Transverse colon (tissue), 4 donors: ENCODE measurements around the gene MAPK12. TPM values are rescaled to one million over a fixed set of nuclear protein-coding genes. Genes with fewer than 3 reads are reported as not detected.

Experiments
- DNase-seq: peaks from one replicate; pipeline ENCODE4 v3.0.0-alpha.2; 2019
- H3K27ac ChIP-seq, 4 donors: fragments of 200-600 bp; sonication (generic); 2 replicates each; pipeline ENCODE4 v1.5.1; 2016 to 2018; ENCODE audit warnings: inconsistent platforms in 4 of 4
- H3K27me3 ChIP-seq: fragments of 200-600 bp; sonication (generic); 2 replicates; pipeline ENCODE4 v1.5.1; 2017; ENCODE audit warnings: inconsistent platforms
- H3K36me3 ChIP-seq, 4 donors: fragments of 200-600 bp; sonication (generic); 2 replicates each; pipeline ENCODE4 v1.5.1; 2017 to 2019; ENCODE audit warnings: inconsistent platforms in 4 of 4
- H3K4me1 ChIP-seq, 4 donors: fragments of 200-600 bp; sonication (generic); 2 replicates each; pipeline ENCODE4 v1.5.1; 2017 to 2020; ENCODE audit warnings: inconsistent platforms in 4 of 4
- H3K4me3 ChIP-seq, 4 donors: fragments of 200-600 bp; sonication (generic); 1 replicate in 1 of 4; 2 replicates in 3 of 4; pipeline versions ENCODE4 v1.5.1 to v1.6.1; 2017 to 2019; ENCODE audit warnings: inconsistent platforms in 4 of 4
- H3K9me3 ChIP-seq, 2 donors: fragments of 200-600 bp; sonication (generic); 2 replicates each; pipeline ENCODE4 v1.5.1; 2017 to 2019; ENCODE audit warnings: inconsistent platforms in 2 of 2
- EP300 ChIP-seq: sonication (generic); formaldehyde crosslinking; IDR thresholded peaks from one replicate; pipeline ENCODE4 v1.6.1; 2017; ENCODE audit warnings: antibody characterized with exemption, low read depth
- POLR2A ChIP-seq: fragments of 450-650 bp; IDR thresholded peaks from one replicate; pipeline ENCODE4 v1.6.1; 2016; ENCODE audit warnings: antibody characterized with exemption, mild to moderate bottlenecking, moderate library complexity
- POLR2AphosphoS5 ChIP-seq, 3 donors: sonication (generic); formaldehyde crosslinking; IDR thresholded peaks; one replicate each; pipeline ENCODE4 v1.6.1; 2016; ENCODE audit warnings: antibody characterized with exemption in 3 of 3
- WGBS, 2 donors: methylation state at CpG; one replicate each; pipeline ENCODE4 v1.1.5; 2018; ENCODE audit warnings: low coverage in 1 of 2; 5-methylcytosine and 5-hydroxymethylcytosine counted together
- in situ Hi-C, 4 donors: fragments of 200-750 bp; cut with MboI; loops; one replicate each; pipeline versions ENCODE4 v1.15.0 to v1.15.1; 2017; ENCODE audit warnings: low sequenced_read_pairs in 3 of 4, low pct_ligation_motif_present in 1 of 4, low pct_unique_long_range_greater_than_20kb in 1 of 4
- intact Hi-C: fragments of 100-400 bp; cut with DNase I; formaldehyde crosslinking; loops from one replicate; pipeline ENCODE4 v1.15.1; 2023; ENCODE audit warnings: low total_unique reads
- total RNA-seq, 4 donors: library from RNA; depleted of rRNA; stranded (reverse); fragments of >200 nt; gene quantifications; one replicate each; pipeline ENCODE4 v1.1.0, GENCODE V29; 2016
- TF ChIP-seq, protein P1 (sequence below), 5 experiments: fragments of 200-600 bp in 3 of 5; fragments of 450-650 bp in 2 of 5; sonication (generic) in 3 of 5; IDR thresholded peaks; 1 replicate in 2 of 5; 2 replicates in 3 of 5; pipeline ENCODE4 v1.5.1; 2016 to 2017; ENCODE audit warnings: antibody characterized with exemption in 5 of 5, inconsistent platforms in 3 of 5, mild to moderate bottlenecking in 2 of 5, moderate library complexity in 1 of 5

Gene MAPK12
- total RNA-seq, 4 donors from 2014 or later = 1.1 to 9.4 (median 3.3) TPM

DNA sequence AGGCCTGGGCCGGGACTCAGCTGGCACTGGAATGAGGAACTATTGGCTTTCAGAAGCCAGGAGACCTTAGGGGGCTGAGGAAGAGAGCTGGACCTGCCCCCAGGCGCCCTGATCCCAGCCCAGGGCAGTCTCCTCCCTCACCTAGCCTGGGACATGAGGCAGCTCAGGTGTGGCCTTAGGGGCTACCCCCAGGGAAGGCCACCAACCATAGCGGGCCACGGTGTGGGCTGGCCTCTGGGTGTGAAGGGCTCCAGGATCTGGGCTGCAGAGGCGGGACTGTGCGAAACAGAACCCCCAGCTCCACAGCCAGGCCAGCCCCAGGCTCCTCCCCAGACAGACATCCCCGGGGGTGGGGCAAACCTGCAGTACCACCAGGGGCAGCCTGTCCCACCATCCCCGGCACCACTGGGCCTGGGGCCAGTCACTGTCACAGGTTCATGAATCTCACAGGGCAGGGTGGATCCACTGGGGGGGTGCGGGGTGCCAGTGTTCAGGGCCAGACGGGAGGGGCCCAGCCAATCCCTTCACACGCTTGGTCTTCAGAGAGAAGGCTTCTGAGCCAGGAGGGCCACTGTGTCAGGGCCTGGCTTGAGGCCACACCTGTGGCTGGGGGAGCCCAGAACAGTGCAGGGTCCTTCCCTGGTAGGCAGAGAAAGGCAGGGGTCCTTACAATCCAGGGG, 42.5 kb upstream of the MAPK12 start:
- WGBS, 2 donors = 21% methylated on average over 11 of the region's 11 CpGs; no CpG with 5 or more reads in 1 of the 2 donors
- no peak for TF ChIP-seq POLR2AphosphoS5 (IDR thresholded peaks at IDR 0.05)
- TF ChIP-seq, protein P1, sequence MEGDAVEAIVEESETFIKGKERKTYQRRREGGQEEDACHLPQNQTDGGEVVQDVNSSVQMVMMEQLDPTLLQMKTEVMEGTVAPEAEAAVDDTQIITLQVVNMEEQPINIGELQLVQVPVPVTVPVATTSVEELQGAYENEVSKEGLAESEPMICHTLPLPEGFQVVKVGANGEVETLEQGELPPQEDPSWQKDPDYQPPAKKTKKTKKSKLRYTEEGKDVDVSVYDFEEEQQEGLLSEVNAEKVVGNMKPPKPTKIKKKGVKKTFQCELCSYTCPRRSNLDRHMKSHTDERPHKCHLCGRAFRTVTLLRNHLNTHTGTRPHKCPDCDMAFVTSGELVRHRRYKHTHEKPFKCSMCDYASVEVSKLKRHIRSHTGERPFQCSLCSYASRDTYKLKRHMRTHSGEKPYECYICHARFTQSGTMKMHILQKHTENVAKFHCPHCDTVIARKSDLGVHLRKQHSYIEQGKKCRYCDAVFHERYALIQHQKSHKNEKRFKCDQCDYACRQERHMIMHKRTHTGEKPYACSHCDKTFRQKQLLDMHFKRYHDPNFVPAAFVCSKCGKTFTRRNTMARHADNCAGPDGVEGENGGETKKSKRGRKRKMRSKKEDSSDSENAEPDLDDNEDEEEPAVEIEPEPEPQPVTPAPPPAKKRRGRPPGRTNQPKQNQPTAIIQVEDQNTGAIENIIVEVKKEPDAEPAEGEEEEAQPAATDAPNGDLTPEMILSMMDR (IDR thresholded peaks at IDR 0.05) = peak in 1 of 5 experiments; percentile 22
- Histone ChIP-seq H3K9me3 (no peaks in the 10 kb centered on the region), H3K27ac (peak overlapping the region; percentile 92 to 97 (median 94)), H3K36me3 (no peaks in the 10 kb centered on the region), H3K27me3 (no peaks in the 10 kb centered on the region), H3K4me3 (peak overlapping the region in 1 of 4 donors; percentile 97), H3K4me1 (peaks cover 64 to 92% (median 83%) of the 10 kb centered on the region in 4 donors)
- intact Hi-C loops (no loop called here), in situ Hi-C loops (no loop called here)
- DNase-seq = peak; percentile 72

DNA sequence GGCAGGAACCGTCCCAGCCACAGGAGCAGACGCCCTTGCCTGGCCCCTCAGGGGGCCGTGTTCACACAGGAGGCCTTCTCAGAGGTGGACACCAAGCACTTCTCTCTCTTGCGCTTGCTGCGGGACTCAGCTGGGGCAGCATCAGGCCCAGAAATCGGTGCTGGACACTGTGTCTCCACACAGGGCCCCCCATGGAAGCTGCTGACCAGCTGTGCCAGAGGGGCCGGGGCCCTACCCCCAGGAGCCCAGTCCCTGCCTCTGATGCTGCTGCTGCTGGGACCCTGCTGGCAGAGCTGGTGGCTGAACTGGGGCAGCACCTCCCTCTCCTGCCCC, 42.0 kb upstream of the MAPK12 start:
- TF ChIP-seq EP300 = no peak
- TF ChIP-seq POLR2A = no peak
- TF ChIP-seq, protein P1 (IDR thresholded peaks at IDR 0.05) = no peak
- no peak for TF ChIP-seq POLR2AphosphoS5 (IDR thresholded peaks at IDR 0.05)
- Histone ChIP-seq H3K4me3 (peak overlapping the region in 1 of 4 donors; percentile 8), H3K27ac (peak overlapping the region; percentile 92 to 97 (median 94)), H3K4me1 (peaks cover 69 to 92% (median 83%) of the 10 kb centered on the region in 4 donors), H3K27me3 (no peaks in the 10 kb centered on the region), H3K9me3 (no peaks in the 10 kb centered on the region), H3K36me3 (no peaks in the 10 kb centered on the region)
- no peak for DNase-seq
- intact Hi-C loops = no loop called here
- in situ Hi-C loops = no loop called here
- WGBS, 2 donors = 49% methylated on average over 7 of the region's 7 CpGs; no CpG with 5 or more reads in 1 of the 2 donors

DNA sequence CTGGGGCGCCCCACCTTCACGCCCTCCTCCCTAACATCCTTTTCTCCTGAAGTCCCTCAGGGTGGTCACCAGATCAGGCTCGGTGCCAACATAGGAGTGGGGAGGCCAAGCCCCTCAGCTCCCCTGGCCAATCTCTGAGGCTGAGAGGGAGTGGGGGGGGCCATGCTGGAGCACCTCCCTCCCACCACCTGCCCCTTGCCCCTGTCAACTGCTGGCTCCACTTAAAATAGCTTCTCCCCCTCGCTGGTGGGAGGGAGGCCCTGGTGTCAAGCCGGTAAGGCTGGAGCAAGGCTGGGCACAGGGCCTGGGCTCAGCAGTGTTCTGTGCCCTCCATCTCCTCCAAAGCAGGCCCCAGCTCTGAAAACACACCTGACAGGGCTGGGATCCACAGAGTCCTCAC, 41.1 kb upstream of the MAPK12 start:
- intact Hi-C loops = no loop called here
- no peaks in the 10 kb centered on the region for H3K27me3 ChIP-seq
- H3K36me3 ChIP-seq = no peaks in the 10 kb centered on the region
- 67 to 89% methylated on average over 1 to 3 of the region's 5 CpGs for WGBS, 2 donors
- peak overlapping the region; percentile 92 to 97 (median 94) for H3K27ac ChIP-seq
- DNase-seq = no peak
- no peak overlapping the region for H3K4me3 ChIP-seq
- H3K4me1 ChIP-seq = peaks cover 75 to 93% (median 85%) of the 10 kb centered on the region in 4 donors
- H3K9me3 ChIP-seq = no peaks in the 10 kb centered on the region
- no peak for TF ChIP-seq EP300
- TF ChIP-seq POLR2AphosphoS5 (IDR thresholded peaks at IDR 0.05) = no peak
- no peak for TF ChIP-seq POLR2A
- TF ChIP-seq, protein P1 (IDR thresholded peaks at IDR 0.05) = no peak
- in situ Hi-C loops = no loop called here

DNA sequence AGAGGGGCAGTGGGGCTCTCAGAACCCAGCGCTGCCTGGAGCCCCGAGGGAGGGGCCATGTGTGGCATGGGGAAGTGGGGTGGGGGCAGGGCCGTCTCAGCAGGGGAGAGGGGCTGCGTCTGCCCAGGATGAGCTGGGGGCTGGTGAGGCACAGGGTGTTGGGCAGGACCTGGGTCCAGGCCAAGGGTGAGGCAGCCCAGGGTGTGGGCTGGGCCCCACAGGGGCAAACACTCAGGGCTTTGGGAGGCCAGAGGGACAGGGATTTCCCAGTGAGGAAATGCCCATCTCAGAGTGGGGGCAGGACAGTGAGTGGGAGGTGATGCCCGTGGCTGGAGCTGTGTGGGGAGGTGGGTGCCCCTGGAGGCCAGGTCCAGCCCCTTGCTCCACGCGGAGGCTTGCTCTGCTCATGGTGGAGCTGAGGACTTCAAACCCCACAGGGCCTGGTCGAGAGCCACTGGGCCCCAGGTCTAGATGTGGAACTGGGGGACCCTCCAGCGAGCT, 40.6 kb upstream of the MAPK12 start:
- Histone ChIP-seq H3K36me3 (no peaks in the 10 kb centered on the region), H3K27me3 (no peaks in the 10 kb centered on the region), H3K4me1 (peaks cover 79 to 98% (median 89%) of the 10 kb centered on the region in 4 donors), H3K9me3 (no peaks in the 10 kb centered on the region), H3K4me3 (no peak overlapping the region), H3K27ac (peak overlapping the region; percentile 92 to 97 (median 94))
- DNase-seq = peak; percentile 65
- WGBS, 2 donors = 29% methylated on average over 9 of the region's 9 CpGs; no CpG with 5 or more reads in 1 of the 2 donors
- TF ChIP-seq EP300 (no peak), POLR2AphosphoS5 (IDR thresholded peaks at IDR 0.05) (no peak), POLR2A (no peak)
- TF ChIP-seq, protein P1 (IDR thresholded peaks at IDR 0.05) = no peak
- intact Hi-C loops = no loop called here
- in situ Hi-C loops = no loop called here
